GM19193 (cell line): ENCODE results near the gene APAF1.

Experiments
- POLR2A ChIP-seq: IDR thresholded peaks from 4 replicates; pipeline ENCODE4 v1.6.1; 2011; ENCODE audit not compliant: insufficient read depth, insufficient read length; ENCODE audit errors: extremely low read depth

The APAF1 gene, protein sequence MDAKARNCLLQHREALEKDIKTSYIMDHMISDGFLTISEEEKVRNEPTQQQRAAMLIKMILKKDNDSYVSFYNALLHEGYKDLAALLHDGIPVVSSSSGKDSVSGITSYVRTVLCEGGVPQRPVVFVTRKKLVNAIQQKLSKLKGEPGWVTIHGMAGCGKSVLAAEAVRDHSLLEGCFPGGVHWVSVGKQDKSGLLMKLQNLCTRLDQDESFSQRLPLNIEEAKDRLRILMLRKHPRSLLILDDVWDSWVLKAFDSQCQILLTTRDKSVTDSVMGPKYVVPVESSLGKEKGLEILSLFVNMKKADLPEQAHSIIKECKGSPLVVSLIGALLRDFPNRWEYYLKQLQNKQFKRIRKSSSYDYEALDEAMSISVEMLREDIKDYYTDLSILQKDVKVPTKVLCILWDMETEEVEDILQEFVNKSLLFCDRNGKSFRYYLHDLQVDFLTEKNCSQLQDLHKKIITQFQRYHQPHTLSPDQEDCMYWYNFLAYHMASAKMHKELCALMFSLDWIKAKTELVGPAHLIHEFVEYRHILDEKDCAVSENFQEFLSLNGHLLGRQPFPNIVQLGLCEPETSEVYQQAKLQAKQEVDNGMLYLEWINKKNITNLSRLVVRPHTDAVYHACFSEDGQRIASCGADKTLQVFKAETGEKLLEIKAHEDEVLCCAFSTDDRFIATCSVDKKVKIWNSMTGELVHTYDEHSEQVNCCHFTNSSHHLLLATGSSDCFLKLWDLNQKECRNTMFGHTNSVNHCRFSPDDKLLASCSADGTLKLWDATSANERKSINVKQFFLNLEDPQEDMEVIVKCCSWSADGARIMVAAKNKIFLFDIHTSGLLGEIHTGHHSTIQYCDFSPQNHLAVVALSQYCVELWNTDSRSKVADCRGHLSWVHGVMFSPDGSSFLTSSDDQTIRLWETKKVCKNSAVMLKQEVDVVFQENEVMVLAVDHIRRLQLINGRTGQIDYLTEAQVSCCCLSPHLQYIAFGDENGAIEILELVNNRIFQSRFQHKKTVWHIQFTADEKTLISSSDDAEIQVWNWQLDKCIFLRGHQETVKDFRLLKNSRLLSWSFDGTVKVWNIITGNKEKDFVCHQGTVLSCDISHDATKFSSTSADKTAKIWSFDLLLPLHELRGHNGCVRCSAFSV (N-terminal part only)

DNA sequence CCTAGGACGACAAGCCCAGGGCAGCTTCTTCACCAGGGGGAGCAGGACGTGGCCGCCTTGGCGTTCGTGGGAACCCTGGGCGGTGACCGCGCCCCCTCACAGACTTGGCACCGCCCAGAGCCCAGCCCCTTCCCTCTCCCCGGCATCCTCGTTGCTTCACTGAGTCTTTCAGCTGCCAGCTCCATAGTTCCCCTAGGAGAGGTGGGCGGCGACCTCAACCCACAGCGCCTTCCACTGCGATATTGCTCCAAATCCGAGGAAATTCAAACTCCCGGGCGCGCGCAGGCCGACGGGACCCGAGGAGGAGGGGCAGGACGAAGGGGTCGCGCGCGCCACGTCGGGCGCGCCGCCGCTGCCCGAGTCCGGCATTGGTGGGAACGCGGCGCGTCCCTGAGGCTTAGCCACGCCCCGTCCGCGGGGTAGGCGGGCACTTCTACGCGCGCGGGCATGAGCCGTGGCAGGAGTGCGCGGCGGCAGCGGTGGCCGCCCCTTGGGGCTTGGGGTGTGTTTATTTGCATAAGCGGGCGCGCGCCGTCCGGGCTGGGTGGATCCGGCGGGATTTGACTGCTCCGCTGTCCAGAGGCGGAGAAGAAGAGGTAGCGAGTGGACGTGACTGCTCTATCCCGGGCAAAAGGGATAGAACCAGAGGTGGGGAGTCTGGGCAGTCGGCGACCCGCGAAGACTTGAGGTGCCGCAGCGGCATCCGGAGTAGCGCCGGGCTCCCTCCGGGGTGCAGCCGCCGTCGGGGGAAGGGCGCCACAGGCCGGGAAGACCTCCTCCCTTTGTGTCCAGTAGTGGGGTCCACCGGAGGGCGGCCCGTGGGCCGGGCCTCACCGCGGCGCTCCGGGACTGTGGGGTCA, at the start of gene APAF1, which contains the start of gene IKBIP:
APAF1 (plus strand) TSS at position 579 of the 860 bp plus-strand sequence. CDS start 3,070 bp downstream, outside the sequence.
IKBIP (minus strand) TSS at position 77 of the 860 bp plus-strand sequence. CDS start 87 bp downstream, outside the sequence.
- TF ChIP-seq POLR2A, result peak; percentile 84

DNA sequence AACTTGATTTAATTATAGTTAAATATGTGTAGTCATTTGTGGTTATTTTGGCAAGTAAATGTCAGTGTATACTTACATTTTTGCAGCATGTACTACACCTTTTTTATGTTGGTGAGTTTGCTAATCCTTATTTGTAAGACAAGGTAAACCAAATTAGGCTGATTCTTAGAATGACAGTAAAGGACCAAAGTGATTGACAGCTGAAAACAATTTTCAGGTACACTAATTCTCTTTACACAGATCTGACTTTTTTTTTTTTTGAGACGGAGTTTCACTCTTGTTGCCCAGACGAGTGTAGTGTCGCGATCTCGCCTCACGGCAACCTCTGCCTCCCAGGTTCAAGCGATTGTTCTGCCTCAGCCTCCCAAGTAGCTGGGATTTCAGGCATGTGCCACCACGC, 43.2 kb upstream of the APAF1 start:
- no peak for TF ChIP-seq POLR2A

DNA sequence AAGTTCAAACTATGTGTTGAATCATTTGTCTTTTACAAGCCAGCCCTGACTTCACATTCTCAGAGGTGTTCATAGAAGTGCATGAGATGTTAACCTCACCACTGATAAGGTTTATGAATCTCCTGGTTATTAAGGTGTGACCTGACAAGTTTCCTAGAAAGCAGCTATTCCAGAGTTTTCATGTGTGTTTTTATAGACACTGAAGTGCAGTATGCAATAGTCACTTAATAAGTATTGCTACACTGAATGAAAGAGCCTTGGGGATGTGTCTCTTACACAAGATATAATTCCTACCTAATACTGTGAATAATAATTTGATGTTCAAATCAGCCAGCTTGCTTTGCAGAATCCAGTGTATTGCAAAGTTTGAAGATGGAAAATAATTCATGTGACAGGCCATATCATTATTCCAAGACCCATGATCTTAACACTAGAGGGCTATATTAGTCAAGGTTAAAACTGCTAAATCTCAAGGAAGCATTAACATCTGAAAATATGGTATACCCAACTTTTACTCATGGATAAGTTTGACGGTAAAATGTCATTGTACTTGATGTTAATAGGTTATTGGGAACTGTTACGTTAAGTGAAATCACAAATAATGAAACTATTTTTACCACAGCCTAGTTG, 38.6 kb upstream of the APAF1 start:
- no peak for TF ChIP-seq POLR2A

DNA sequence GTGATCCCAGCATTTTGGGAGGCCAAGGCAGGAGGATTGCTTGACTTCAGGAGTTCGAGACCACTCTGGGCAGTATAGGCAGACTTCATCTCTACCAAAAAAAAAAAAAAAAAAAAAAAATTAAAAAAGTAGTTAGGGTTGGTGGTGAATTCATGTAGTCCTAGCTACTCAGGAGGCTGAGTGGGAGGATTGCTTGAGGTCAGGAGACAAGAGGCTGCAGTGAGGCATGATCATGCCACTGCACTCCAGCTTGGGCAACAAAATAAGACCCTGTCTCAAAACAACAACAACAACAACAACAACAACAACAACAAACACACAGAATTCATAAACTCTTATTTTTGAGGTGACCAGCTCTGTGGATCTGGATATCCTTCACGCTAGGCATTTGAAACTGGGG, 34.5 kb upstream of the APAF1 start:
- no peak for TF ChIP-seq POLR2A

DNA sequence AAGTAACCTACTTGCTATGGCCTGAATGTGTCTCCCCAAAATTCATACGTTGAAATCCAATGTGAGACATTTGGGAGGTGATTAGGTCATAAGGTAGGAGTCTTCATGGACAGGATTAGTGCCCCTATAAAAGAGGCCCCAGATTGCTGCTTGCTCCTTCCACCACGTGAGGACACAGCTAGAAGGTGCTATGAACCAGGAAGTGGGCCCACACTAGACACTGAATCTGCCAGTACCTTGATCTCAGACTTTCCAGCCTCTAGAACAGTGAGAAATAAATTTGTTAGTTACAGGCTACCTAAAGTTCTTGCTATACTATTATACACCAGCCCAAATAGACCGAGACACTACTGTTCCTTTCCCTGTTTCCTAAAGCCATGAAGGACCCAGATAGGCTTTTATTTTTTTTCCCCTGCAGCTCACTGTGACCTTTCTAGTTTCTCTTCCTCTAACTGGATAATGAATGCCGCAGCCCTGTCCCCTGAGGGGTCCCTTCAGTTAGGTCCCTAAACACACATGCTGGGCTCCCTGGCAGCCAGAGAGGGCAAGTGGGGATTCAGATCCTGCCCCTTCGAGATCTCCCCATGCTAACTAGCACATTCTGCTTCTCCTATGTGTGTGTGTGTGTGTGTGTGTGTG, 32.3 kb upstream of the APAF1 start:
- TF ChIP-seq POLR2A, result no peak

DNA sequence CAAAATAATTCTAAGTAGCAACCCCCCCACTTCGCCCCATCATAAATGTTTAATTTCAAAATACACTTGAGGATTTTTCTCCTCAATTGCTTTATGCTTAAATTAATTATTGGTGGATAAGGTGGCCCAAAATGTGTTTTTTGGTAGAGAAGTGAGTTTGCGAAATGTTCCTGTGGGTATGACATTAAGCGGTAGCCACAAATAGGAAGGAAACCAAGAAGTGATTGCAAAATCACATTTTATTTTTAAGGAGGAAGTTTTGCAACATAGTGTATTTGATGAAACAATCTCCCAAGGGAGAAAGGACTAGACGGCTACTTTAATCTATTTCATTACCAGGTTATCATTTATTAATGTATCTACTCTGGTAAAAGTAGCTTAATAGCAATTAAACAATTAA, 26.1 kb upstream of the APAF1 start:
- no peak for TF ChIP-seq POLR2A

DNA sequence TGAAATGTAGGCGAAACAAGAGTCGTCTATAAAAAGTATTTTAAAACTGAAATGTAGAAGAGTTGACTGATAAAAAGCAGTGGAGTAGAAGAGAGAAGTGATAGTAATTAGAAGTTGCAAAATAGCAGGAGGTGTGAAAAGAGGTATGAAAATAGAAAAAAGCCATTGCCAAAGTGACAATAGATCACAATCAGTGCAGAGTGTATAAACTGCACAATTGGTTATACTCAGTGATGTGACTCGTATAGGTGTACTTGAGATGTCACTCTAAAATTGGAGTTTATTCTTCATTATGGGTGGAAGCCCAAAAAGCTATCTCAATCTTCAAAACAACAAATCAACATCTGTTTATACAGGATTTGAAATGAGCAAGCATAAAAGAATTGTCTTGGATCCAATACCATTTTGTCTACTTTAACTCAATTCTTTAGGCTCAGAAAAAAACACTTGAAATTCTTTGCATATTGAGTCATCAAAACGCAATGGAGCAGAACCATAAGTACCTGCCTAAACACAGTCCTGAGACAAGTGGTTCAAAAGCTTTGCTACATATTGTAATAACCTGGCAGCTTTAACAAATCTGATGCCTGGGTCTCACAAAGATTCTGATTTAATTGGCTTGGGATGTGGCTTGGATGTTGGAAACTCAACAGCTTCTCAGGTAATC, 9.3 kb upstream of the APAF1 start:
- no peak for TF ChIP-seq POLR2A

DNA sequence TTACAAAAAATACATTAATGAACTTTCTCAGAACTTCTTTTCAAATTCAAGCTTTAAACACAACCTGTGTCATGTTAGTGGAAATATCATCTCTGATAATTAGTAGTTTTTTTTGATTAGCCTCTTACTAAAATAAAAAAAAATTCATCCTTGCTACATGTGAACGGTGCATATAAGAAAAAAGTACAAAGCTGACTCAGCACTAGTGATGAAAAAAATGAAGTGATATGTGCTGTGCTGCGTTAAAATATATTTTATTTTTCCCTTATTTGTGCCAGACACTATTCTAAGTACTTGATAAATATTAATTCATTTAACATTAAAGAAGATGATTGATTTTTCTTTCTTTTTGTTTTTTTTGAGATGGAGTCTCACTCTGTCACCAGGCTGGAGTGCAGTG, 8.0 kb upstream of the APAF1 start:
- no peak for TF ChIP-seq POLR2A

DNA sequence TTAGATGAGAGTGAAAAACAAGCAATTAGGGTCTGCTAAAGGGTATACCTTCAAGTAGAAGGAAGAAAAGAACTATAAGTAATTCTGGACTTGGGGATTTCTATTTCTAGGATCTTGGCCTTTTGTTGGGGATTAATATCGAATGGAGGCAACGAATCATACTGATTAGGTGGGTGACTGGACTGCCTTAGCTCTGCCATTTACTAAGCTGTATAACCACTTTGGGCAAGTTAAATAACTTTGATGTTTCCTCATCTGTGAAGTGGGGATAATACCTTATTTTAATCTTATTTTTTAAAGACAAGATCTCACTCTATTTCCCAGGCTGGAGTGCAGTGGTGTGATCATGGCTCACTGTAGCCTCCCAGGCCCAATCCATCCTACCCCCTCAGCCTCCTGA, 7.1 kb upstream of the APAF1 start:
- no peak for TF ChIP-seq POLR2A

DNA sequence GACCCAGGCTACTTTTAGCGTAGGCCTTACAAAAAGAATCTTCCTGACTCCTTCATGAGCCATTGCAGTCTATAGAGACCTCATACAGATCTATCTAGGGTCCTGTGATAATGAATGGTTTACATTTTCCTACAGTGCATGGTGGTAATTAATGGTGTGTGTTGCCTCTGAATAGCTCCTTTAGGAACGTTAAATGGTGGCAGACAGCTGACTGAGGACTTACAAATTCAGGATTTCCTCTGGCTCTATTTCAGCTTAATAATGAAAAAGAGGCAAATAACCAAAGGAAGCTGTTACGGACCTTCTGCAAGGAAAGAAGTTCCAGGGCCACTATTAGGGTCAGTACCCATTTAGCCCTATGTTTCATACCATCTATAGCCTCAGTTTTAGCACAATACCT, 5.6 kb upstream of the APAF1 start:
- TF ChIP-seq POLR2A, result no peak

DNA sequence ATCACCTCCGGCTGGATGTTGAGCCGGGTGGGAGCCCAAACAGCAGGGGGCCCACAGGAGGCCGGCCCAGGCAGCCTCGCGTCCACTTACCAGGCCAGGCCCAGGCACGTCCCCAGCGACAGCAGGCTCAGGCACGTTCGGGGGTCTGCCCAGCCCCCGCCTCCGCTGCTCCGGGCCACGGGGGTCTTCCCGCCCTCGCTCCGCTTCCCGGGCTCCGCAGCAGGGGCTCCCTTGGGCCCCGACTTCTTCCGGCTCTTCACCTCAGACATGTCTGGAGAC, 718 bp upstream of the APAF1 start:
- TF ChIP-seq POLR2A, result peak; percentile 41

DNA sequence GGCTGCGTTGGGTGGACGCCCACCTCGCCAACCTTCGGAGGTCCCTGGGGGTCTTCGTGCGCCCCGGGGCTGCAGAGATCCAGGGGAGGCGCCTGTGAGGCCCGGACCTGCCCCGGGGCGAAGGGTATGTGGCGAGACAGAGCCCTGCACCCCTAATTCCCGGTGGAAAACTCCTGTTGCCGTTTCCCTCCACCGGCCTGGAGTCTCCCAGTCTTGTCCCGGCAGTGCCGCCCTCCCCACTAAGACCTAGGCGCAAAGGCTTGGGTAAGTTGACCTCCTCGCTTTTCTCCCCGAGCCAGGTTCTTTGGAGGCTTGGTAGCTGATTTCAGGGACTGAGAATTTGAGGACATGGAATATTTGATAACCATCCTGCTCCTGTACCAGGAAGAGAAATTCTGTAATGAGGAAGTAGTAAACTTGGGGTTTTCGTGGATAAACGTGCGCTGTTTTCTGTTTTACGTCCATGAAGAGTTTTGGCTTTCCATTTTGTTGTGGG, 530 bp downstream of the APAF1 start:
- TF ChIP-seq POLR2A, result no peak
